Mesendoderm (in vitro differentiated cells): ENCODE data around the gene SLC22A5.

Experiments used
- DNase-seq: peaks from one replicate; pipeline ENCODE4 v3.0.0; 2013
- H2AK5ac ChIP-seq: 2 replicates; pipeline ENCODE4 v1.6.1; 2013; ENCODE audit warnings: low read length, inconsistent platforms
- H2BK120ac ChIP-seq: 2 replicates; pipeline ENCODE4 v1.6.1; 2013; ENCODE audit warnings: low read depth, mild to moderate bottlenecking, low read length, moderate library complexity, mixed read lengths
- H2BK15ac ChIP-seq: replicated peaks from 2 replicates; pipeline ENCODE4 v1.6.1; 2013; ENCODE audit warnings: low read depth, mild to moderate bottlenecking, moderate library complexity
- H2BK5ac ChIP-seq: 2 replicates; pipeline ENCODE4 v1.6.1; 2013; ENCODE audit warnings: low read length, inconsistent platforms
- H3K18ac ChIP-seq: 2 replicates; pipeline ENCODE4 v1.6.1; 2013; ENCODE audit warnings: mild to moderate bottlenecking, low read length, mixed read lengths
- H3K23ac ChIP-seq: one replicate; pipeline ENCODE4 v1.6.1; 2013; ENCODE audit warnings: low read length
- H3K27ac ChIP-seq: 2 replicates; pipeline ENCODE4 v1.5.1; 2013; ENCODE audit warnings: low read depth, mild to moderate bottlenecking, inconsistent platforms, low read length, moderate library complexity
- H3K27me3 ChIP-seq: 2 replicates; pipeline ENCODE4 v1.6.1; 2013; ENCODE audit warnings: low read length, control low read depth, mild to moderate bottlenecking, inconsistent platforms; ENCODE audit not compliant: insufficient read depth, poor library complexity
- H3K36me3 ChIP-seq: 2 replicates; pipeline ENCODE4 v1.6.1; 2013; ENCODE audit warnings: low read length, inconsistent platforms; ENCODE audit not compliant: control insufficient read depth, insufficient read depth
- H3K4ac ChIP-seq: one replicate; pipeline ENCODE4 v1.6.1; 2013; ENCODE audit warnings: low read depth, mild to moderate bottlenecking, low read length, moderate library complexity
- H3K4me1 ChIP-seq: 2 replicates; pipeline ENCODE4 v1.6.1; 2013; ENCODE audit warnings: low read depth, low read length, inconsistent platforms; ENCODE audit not compliant: control insufficient read depth
- H3K4me2 ChIP-seq: 2 replicates; pipeline ENCODE4 v1.6.1; 2013; ENCODE audit warnings: low read length
- H3K4me3 ChIP-seq: 2 replicates; pipeline ENCODE4 v1.5.1; 2013; ENCODE audit warnings: mild to moderate bottlenecking, low read length
- H3K56ac ChIP-seq: one replicate; pipeline ENCODE4 v1.6.1; 2013; ENCODE audit warnings: low read length
- H3K79me1 ChIP-seq: 2 replicates; pipeline ENCODE4 v1.6.1; 2013; ENCODE audit warnings: low read length, inconsistent platforms
- H3K79me2 ChIP-seq: 2 replicates; pipeline ENCODE4 v1.6.1; 2013; ENCODE audit warnings: mild to moderate bottlenecking, low read length; ENCODE audit not compliant: control insufficient read depth, insufficient read depth
- H3K9ac ChIP-seq: 2 replicates; pipeline ENCODE4 v1.6.1; 2013; ENCODE audit warnings: low read length, inconsistent platforms
- H4K5ac ChIP-seq: one replicate; pipeline ENCODE4 v1.6.1; 2013; ENCODE audit warnings: low read length
- H4K8ac ChIP-seq: one replicate; pipeline ENCODE4 v1.6.1; 2013; ENCODE audit warnings: low read depth, mild to moderate bottlenecking, control low read depth, low read length, moderate library complexity
- WGBS: extraction: QIAGEN DNeasy Blood & Tissue Kit; methylation state at CpG from one replicate; pipeline ENCODE4 v1.1.7; 2013; ENCODE audit warnings: low lambda C conversion rate, missing lambda C conversion rate; ENCODE audit not compliant: insufficient coverage; ENCODE audit errors: extremely low coverage; 5-methylcytosine and 5-hydroxymethylcytosine counted together

The SLC22A5 gene

DNA sequence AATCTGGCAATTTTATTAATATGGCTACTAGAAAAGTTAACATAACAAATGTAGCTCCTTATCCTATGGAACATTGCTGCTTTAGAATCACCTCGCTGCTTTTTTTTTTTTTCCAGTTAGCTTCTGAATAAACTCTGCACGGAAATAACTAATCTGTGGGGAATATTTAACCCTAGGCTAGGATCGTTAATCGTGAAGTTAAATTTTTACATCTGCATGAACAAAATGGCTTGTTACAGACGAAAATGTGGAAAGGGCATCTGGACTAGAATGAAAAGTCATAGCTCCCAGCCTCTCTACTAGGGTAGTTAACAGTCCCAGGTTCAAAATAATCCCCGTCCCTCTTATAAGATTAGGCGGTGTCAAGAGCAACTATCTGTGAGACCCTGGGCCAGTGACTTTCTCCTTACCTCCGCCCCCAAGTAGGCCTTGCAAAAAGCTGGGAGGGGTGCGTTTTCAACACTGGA lies 470 bp upstream of the SLC22A5 start:
- peak overlapping the region; percentile 15 for H3K4me2 ChIP-seq
- H3K27ac ChIP-seq = no peak overlapping the region
- H3K4me3 ChIP-seq = peak overlapping the region; percentile 40
- H3K79me2 ChIP-seq = no peaks in the 10 kb centered on the region
- H3K79me1 ChIP-seq = no peaks in the 10 kb centered on the region
- no peak overlapping the region for H3K4ac ChIP-seq
- WGBS = no CpG with 5 or more reads among the region's 9 CpGs
- no peak for DNase-seq
- H3K56ac ChIP-seq = peak overlapping the region; percentile 96
- H3K23ac ChIP-seq = no peak overlapping the region
- H4K8ac ChIP-seq = peak overlapping the region; percentile 44
- H3K36me3 ChIP-seq = no peaks in the 10 kb centered on the region
- no peak overlapping the region for H2BK5ac ChIP-seq
- H3K4me1 ChIP-seq = no peaks in the 10 kb centered on the region
- H3K18ac ChIP-seq = peak overlapping the region; percentile 9
- H2AK5ac ChIP-seq = no peak overlapping the region
- no peaks in the 10 kb centered on the region for H3K27me3 ChIP-seq
- no peak overlapping the region for H4K5ac ChIP-seq
- H3K9ac ChIP-seq = peak overlapping the region; percentile 76
- H2BK120ac ChIP-seq = no peak overlapping the region
- H2BK15ac ChIP-seq = no peak overlapping the region

DNA sequence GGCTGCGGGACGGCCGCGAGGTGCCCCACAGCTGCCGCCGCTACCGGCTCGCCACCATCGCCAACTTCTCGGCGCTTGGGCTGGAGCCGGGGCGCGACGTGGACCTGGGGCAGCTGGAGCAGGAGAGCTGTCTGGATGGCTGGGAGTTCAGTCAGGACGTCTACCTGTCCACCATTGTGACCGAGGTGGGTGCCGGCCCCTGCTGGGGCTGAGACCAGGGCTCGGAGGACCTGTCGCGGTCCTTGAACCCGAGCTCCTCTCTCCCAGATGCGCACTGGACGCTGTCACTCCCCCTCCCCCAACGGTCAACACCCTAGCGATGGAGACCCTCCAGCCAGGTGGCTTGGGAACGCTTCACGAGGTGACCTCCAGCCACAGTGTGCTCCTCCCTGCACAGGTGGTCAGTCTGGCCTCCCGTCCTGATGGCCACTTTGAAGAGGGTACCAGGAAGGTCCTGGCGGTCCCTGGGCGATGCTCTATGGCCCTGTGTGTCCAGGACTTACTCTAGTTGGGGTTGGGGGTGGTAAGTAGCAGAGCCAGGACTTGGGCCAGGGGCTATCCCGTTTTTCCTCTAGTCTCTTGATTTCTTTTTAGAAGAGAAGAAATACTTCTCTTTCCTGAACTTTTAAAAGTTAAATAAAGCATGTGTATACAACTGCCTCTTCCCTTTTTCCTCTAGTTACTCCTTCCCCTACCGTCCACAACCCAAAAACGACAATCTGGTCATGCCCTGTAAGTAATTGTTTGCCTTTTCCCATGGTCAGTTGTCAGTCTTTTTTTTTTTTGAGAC lies 866 bp downstream of the SLC22A5 start:
- no peaks in the 10 kb centered on the region for H3K4me1 ChIP-seq
- no peak overlapping the region for H4K5ac ChIP-seq
- no peak overlapping the region for H2AK5ac ChIP-seq
- peak overlapping the region; percentile 76 for H3K23ac ChIP-seq
- H3K56ac ChIP-seq = peak overlapping the region; percentile 96
- peak overlapping the region; percentile 81 for H3K9ac ChIP-seq
- no peak overlapping the region for H4K8ac ChIP-seq
- no peaks in the 10 kb centered on the region for H3K79me1 ChIP-seq
- no peaks in the 10 kb centered on the region for H3K79me2 ChIP-seq
- DNase-seq = no peak
- H3K4me3 ChIP-seq = peak overlapping the region; percentile 22
- H3K18ac ChIP-seq = no peak overlapping the region
- H3K4me2 ChIP-seq = peak overlapping the region; percentile 78
- H3K27ac ChIP-seq = no peak overlapping the region
- H3K27me3 ChIP-seq = no peaks in the 10 kb centered on the region
- H2BK120ac ChIP-seq = no peak overlapping the region
- H3K4ac ChIP-seq = no peak overlapping the region
- H2BK5ac ChIP-seq = no peak overlapping the region
- no CpG with 5 or more reads among the region's 34 CpGs for WGBS
- no peak overlapping the region for H2BK15ac ChIP-seq
- H3K36me3 ChIP-seq = no peaks in the 10 kb centered on the region

GRCh38 chr5:132370971-132371602 lies 1.6 kb downstream of the SLC22A5 start:
- Histone ChIP-seq H3K79me1 (no peaks in the 10 kb centered on the region), H3K23ac (no peak overlapping the region), H3K56ac (no peak overlapping the region), H3K79me2 (no peaks in the 10 kb centered on the region), H4K8ac (no peak overlapping the region), H4K5ac (no peak overlapping the region), H2BK5ac (no peak overlapping the region), H2BK15ac (no peak overlapping the region), H3K4me1 (no peaks in the 10 kb centered on the region), H3K18ac (no peak overlapping the region), H3K36me3 (no peaks in the 10 kb centered on the region), H3K27me3 (no peaks in the 10 kb centered on the region), H3K27ac (no peak overlapping the region), H2AK5ac (no peak overlapping the region), H3K4me2 (no peak overlapping the region), H3K9ac (no peak overlapping the region), H3K4ac (no peak overlapping the region), H2BK120ac (no peak overlapping the region), H3K4me3 (no peak overlapping the region)
- no CpG with 5 or more reads among the region's 19 CpGs for WGBS
- no peak for DNase-seq

- Histone ChIP-seq H3K9ac (no peak overlapping the region), H3K27ac (no peak overlapping the region), H3K79me1 (no peaks in the 10 kb centered on the region), H3K27me3 (no peaks in the 10 kb centered on the region), H3K4ac (no peak overlapping the region), H3K23ac (no peak overlapping the region), H3K56ac (no peak overlapping the region), H4K5ac (no peak overlapping the region), H3K36me3 (no peaks in the 10 kb centered on the region), H2BK120ac (no peak overlapping the region), H2BK5ac (no peak overlapping the region), H3K18ac (no peak overlapping the region), H4K8ac (no peak overlapping the region), H3K4me2 (no peak overlapping the region), H2BK15ac (no peak overlapping the region), H3K79me2 (no peaks in the 10 kb centered on the region), H3K4me1 (no peaks in the 10 kb centered on the region), H2AK5ac (no peak overlapping the region), H3K4me3 (no peak overlapping the region)
- WGBS = no CpG with 5 or more reads among the region's 5 CpGs
- DNase-seq = no peak
These were observed 2.1 kb downstream of the SLC22A5 start for GRCh38 chr5:132371603-132371994.

DNA sequence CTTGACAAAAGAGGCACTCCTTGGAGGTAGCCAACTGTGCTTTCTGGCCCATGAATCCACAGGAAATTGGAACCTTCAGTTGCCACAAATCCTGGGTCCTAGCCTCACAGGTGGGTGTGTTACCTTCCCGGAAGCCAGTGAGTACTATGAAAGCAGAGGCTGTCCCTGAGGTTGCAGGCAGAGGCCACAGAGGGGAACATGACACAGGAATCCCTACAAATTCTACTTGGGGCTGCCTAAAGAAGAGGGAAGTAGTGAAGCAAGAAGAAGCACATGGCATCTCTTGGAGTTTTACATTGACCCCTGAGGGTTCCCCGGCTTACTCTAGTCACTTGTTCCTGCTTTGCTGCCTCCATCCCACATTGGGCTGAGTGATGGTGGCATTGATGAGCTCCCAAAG lies 2.6 kb downstream of the SLC22A5 start:
- no peak overlapping the region for H4K8ac ChIP-seq
- H4K5ac ChIP-seq = no peak overlapping the region
- H3K9ac ChIP-seq = no peak overlapping the region
- no CpG with 5 or more reads among the region's 2 CpGs for WGBS
- no peak overlapping the region for H3K4ac ChIP-seq
- H2BK120ac ChIP-seq = no peak overlapping the region
- no peak overlapping the region for H2BK5ac ChIP-seq
- no peak overlapping the region for H3K4me3 ChIP-seq
- no peaks in the 10 kb centered on the region for H3K79me2 ChIP-seq
- no peaks in the 10 kb centered on the region for H3K36me3 ChIP-seq
- no peak overlapping the region for H3K4me2 ChIP-seq
- no peak overlapping the region for H3K23ac ChIP-seq
- no peak overlapping the region for H3K18ac ChIP-seq
- H3K56ac ChIP-seq = no peak overlapping the region
- H3K27ac ChIP-seq = no peak overlapping the region
- DNase-seq = no peak
- H2BK15ac ChIP-seq = no peak overlapping the region
- no peak overlapping the region for H2AK5ac ChIP-seq
- H3K79me1 ChIP-seq = no peaks in the 10 kb centered on the region
- no peaks in the 10 kb centered on the region for H3K4me1 ChIP-seq
- no peaks in the 10 kb centered on the region for H3K27me3 ChIP-seq
